BJ (cell line): ENCODE results near the gene PARVA. TPM values are rescaled to one million over a fixed set of nuclear protein-coding genes. Genes with fewer than 3 reads are reported as not detected.
A peak's percentile ranks its signal among the peaks of the same experiment; 100 is the strongest.

Experiments
- CTCF ChIA-PET: fragments of 350-600 bp; formaldehyde crosslinking; extraction: SDS; loops from one replicate; lab custom pipeline; 2021; ENCODE audit warnings: antibody characterized with exemption, inconsistent platforms; lab: Yijun Ruan, JAX
- POLR2A ChIA-PET: fragments of 300-600 bp; sonication (Branson Sonifier 250); formaldehyde crosslinking; extraction: SDS; loops from one replicate; lab custom pipeline; 2021; ENCODE audit warnings: antibody characterized with exemption; lab: Charles Lee
- DNase-seq: peaks from one replicate; pipeline ENCODE4 v3.0.0-alpha.2; 2011; ENCODE audit warnings: low read depth
- H3K27me3 ChIP-seq: 2 replicates; pipeline ENCODE4 v1.6.0; 2011; ENCODE audit warnings: low read length; ENCODE audit not compliant: control insufficient read depth, insufficient read depth
- H3K36me3 ChIP-seq: 2 replicates; pipeline ENCODE4 v1.5.1; 2011; ENCODE audit warnings: low read length; ENCODE audit not compliant: control insufficient read depth, insufficient read depth
- H3K4me3 ChIP-seq: 2 replicates; pipeline ENCODE4 v1.5.1; 2011; ENCODE audit warnings: low read depth, mild to moderate bottlenecking, control low read depth, low read length
- polyA plus RNA-seq: library from polyadenylated mRNA; depleted of rRNA; stranded (reverse); fragments of >200 nt; gene quantifications from 2 replicates; pipeline ENCODE4 v1.2.3, GENCODE V29; 2011
- TF ChIP-seq, protein P1 (sequence below): IDR thresholded peaks from 2 replicates; pipeline ENCODE4 v1.5.1; 2011; ENCODE audit warnings: low read depth, mild to moderate bottlenecking, control low read depth, inconsistent platforms, low read length, moderate library complexity; ENCODE audit not compliant: insufficient read depth

PARVA gene
- polyA plus RNA-seq, 1 experiment = 143 TPM

DNA sequence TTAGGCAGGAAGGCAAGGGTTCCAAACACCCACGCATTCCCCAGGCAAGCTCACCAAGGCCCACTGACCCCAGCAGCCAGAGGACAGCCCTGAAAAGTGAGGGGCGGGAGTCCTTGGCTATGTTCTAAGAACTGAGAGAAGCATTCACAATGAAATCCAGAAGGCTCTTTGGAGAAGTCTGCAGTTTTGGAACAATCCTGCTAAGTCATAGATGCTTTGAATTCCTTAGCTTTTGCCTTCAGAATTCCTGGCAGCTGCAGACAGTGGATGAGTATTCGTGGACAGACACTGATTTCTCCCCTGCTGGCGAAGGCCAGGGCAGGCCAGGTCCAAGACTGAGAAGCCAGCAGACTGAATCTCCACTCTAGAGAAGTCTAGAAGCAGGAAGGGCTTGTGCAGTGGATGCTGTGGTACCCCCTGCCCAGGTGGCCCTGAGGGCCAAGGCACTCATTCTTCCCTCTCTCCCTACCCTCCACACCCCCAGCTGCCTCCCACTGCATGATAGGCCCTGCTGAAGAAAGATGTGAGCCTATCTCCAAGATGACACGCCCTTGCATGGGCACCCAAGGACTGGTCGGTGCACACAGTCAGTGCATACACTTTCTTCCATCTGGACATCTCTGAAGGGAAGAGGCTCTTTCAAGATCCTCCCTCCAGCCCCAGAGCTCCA lies 163.7 kb downstream of the PARVA start:
- H3K36me3 ChIP-seq = no peaks in the 10 kb centered on the region
- ChIA-PET CTCF (interaction anchor here (0.7 to 2.6 kb wide), 12 partner anchors 9 to 352 kb away, joined by 3 to 10 read pairs (median 4); no protein-coding TSS in a partner anchor), POLR2A (interaction anchor here (1.0 to 1.4 kb wide), 2 partner anchors 12 to 16 kb away, joined by 3 to 7 read pairs; no protein-coding TSS in a partner anchor)
- H3K27me3 ChIP-seq = no peaks in the 10 kb centered on the region
- TF ChIP-seq, protein P1, sequence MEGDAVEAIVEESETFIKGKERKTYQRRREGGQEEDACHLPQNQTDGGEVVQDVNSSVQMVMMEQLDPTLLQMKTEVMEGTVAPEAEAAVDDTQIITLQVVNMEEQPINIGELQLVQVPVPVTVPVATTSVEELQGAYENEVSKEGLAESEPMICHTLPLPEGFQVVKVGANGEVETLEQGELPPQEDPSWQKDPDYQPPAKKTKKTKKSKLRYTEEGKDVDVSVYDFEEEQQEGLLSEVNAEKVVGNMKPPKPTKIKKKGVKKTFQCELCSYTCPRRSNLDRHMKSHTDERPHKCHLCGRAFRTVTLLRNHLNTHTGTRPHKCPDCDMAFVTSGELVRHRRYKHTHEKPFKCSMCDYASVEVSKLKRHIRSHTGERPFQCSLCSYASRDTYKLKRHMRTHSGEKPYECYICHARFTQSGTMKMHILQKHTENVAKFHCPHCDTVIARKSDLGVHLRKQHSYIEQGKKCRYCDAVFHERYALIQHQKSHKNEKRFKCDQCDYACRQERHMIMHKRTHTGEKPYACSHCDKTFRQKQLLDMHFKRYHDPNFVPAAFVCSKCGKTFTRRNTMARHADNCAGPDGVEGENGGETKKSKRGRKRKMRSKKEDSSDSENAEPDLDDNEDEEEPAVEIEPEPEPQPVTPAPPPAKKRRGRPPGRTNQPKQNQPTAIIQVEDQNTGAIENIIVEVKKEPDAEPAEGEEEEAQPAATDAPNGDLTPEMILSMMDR = peak; percentile 71
- peak; percentile 83 for DNase-seq
- no peak overlapping the region for H3K4me3 ChIP-seq

DNA sequence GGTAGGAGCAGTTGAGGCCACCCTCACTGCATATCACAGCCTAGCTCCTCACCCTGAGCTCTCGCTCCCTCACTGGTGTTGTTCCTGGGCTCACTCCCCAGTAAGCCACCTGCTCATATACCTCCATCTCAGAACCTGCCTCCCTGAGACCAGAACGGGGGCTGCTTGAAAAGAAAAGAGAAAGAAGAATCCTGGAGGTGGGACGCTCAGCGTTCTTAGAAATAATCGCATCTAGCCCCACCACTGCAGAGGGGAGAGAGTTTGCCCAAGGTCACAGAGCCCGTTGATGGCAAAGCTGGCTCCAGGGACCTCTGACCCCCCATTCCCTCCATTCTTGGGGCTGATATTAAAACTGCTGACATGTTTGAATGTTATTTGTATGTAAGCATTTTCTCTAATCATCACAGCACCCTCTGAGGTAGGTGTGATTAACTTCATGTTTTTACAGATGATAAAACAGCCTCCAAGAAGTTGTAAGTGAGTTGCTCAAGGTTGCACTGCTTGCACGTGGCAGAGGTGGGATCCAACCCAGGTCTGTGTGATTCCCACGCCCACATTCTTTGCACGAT lies 164.3 kb downstream of the PARVA start:
- no peak for DNase-seq
- TF ChIP-seq, protein P1 = no peak
- Histone ChIP-seq H3K27me3 (no peaks in the 10 kb centered on the region), H3K4me3 (no peak overlapping the region), H3K36me3 (no peaks in the 10 kb centered on the region)
- CTCF ChIA-PET = interaction anchor here (0.8 to 2.6 kb wide), 7 partner anchors 9 to 351 kb away, joined by 3 to 10 read pairs (median 5); no protein-coding TSS in a partner anchor
- POLR2A ChIA-PET = interaction anchor here (1.0 to 1.4 kb wide), 2 partner anchors 11 to 16 kb away, joined by 3 to 7 read pairs; no protein-coding TSS in a partner anchor

DNA sequence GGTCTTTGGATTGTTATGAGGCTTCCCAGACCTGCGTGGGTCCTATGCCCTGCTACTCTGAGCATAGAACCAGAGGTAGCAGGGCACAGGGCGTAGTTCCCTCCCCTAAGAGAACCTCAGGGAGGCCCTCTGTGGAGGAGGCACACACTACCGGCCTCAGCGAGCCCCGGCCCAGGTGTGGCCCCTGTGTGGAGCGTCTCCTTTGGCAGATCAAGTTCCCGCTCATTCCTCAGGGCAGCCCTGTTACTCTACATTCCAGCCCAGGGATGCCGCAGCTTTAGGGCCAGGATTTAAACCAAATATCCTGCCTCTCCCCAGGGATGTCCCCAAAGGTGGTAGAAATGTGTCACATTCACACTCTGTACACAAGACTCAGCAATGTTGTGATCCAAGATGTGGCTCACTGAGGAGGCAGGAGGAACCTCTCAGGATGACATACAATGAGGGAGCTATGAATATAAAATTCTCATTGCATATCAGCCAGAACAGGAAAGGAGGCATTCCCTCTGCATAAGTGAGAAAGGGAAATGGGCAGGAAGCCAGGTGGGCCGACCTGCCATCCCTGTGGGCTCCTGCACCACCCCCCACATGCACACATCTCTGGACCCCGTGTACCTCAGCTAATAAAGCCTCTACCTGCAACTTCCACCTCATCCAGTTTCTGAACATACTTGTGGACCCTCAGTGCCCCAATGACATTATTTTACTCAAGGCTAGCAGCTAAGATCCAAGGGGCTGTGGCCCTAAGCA lies 165.0 kb downstream of the PARVA start:
- Histone ChIP-seq H3K27me3 (no peaks in the 10 kb centered on the region), H3K36me3 (no peaks in the 10 kb centered on the region), H3K4me3 (no peak overlapping the region)
- ChIA-PET POLR2A (no interaction called here), CTCF (interaction anchor here (0.6 kb wide), 1 partner anchor 90 kb away, joined by 3 read pairs; no protein-coding TSS in a partner anchor)
- TF ChIP-seq, protein P1 = no peak
- no peak for DNase-seq

DNA sequence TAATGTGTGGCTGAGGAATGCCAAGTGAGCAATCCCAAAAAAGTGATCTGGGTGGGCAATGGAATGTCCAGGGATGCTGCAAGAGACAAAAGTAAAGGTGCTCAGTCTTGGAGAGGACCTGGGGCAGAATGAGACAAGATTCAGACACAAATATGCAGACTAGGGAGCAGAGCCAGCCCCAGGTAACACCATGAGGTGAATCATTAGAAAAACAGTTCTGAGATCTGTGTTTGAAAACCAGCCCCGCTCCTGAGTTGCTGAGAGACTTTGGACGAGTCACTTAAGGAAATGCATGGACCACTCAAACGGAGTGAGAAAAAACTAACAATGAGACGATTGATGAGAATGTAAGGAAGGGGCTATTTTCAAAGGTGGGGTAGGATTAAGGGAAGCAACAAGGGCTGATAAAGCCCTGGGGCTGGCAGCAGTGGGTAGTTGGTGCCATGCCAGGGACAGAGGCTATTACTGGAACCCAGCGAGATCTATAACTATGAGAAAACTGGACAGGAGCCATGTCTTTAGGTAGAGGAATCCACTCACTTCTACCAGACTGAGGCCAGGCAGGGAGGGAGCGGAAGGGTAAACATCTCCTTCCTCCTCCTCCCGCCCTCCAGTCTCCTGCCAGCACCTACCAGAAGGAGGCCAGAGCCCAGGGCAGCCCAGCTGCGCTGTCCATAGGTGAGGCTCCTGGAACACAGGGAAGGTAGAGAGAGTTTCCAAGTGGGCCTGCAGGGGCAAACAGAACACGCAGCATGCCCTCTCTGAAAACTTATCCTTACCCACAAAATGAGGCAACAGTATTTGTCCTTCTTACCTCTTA lies 166.4 kb downstream of the PARVA start:
- no peak overlapping the region for H3K4me3 ChIP-seq
- POLR2A ChIA-PET = no interaction called here
- TF ChIP-seq, protein P1 = no peak
- DNase-seq = no peak
- CTCF ChIA-PET = no interaction called here
- no peaks in the 10 kb centered on the region for H3K36me3 ChIP-seq
- no peaks in the 10 kb centered on the region for H3K27me3 ChIP-seq
